GM23338 (cell line): ENCODE data around the gene SYVN1.

Experiments used
- CTCF ChIP-seq, 2 experiments: fragments of 200-600 bp in 1 of 2; sonication (generic) in 1 of 2; conservative IDR thresholded peaks; 2 replicates each; pipeline versions ENCODE4 v1.5.1 to v1.6.1; 2016 to 2017; ENCODE audit warnings: antibody characterized with exemption in 2 of 2, low read depth in 2 of 2, mild to moderate bottlenecking in 2 of 2, moderate library complexity in 1 of 2
- EZH2 ChIP-seq: fragments of 200-600 bp; sonication (generic); IDR thresholded peaks from one replicate; pipeline ENCODE4 v1.8.0; 2017; ENCODE audit warnings: antibody characterized with exemption, mild to moderate bottlenecking, low read depth; ENCODE audit not compliant: unreplicated experiment
- EZH2phosphoT487 ChIP-seq: fragments of 200-600 bp; sonication (generic); IDR thresholded peaks from one replicate; pipeline ENCODE4 v1.8.1; 2018; ENCODE audit warnings: antibody characterized with exemption; ENCODE audit not compliant: unreplicated experiment
- JUNB ChIP-seq: IDR thresholded peaks from one replicate; pipeline ENCODE4 v1.6.1; 2016; ENCODE audit warnings: antibody characterized with exemption; ENCODE audit not compliant: unreplicated experiment
- POLR2AphosphoS5 ChIP-seq: IDR thresholded peaks from 2 replicates; pipeline ENCODE4 v1.6.1; 2016; ENCODE audit warnings: antibody characterized with exemption, low read depth
- REST ChIP-seq: IDR thresholded peaks from one replicate; pipeline ENCODE4 v1.6.1; 2018; ENCODE audit warnings: antibody characterized with exemption; ENCODE audit not compliant: unreplicated experiment
- STAT1 ChIP-seq: IDR thresholded peaks from one replicate; pipeline ENCODE4 v1.6.1; 2016; ENCODE audit warnings: antibody characterized with exemption; ENCODE audit not compliant: unreplicated experiment
- ZNF114 ChIP-seq: fragments of 250-450 bp; sonication (Bioruptor Pico); IDR thresholded peaks from 2 replicates; pipeline ENCODE4 v1.5.0; 2020; ENCODE audit warnings: mild to moderate bottlenecking, moderate library complexity
- ZNF331 ChIP-seq: fragments of 250-450 bp; sonication (Bioruptor Pico); IDR thresholded peaks from 2 replicates; pipeline ENCODE4 v1.5.0; 2020; ENCODE audit warnings: low read depth, mild to moderate bottlenecking, moderate library complexity

- TF ChIP-seq CTCF (conservative IDR thresholded peaks at IDR 0.05; ENCODE audit: low read depth in 2 of 2) (no peak), EZH2 (no peak), POLR2AphosphoS5 (no peak), JUNB (no peak), REST (no peak), STAT1 (no peak), EZH2phosphoT487 (no peak), ZNF114 (CRISPR knock-in tag) (no peak), ZNF331 (no peak)
Measured at GRCh38 chr11:65166893-65167292, 32.6 kb upstream of the SYVN1 start.
